ENCODE measurements around the gene POLR3B. TPM values are rescaled to one million over a fixed set of nuclear protein-coding genes. Genes with fewer than 3 reads are reported as not detected.
A peak's percentile ranks its signal among the peaks of the same experiment; 100 is the strongest.
"Not testable (repeated sequence)": the region's sequence is repeated elsewhere in the genome, so short reads cannot be mapped to it uniquely, and the experiment has no call there.

POLR3B gene
- total RNA-seq = 16.3 TPM

- FAIRE-seq = no peak
Observed at GRCh38 chr12:106357549-106358395, at the start of gene POLR3B. POLR3B (plus strand) TSS chr12:106357748; CDS start chr12:106357880, 132 bp downstream.

GRCh38 chr12:106308121-106308520 lies 49.4 kb upstream of the POLR3B start:
- FAIRE-seq (no peak), DNase-seq (ENCODE audit: low spot score in 2 of 2) (no peak)

More at GRCh38 chr12:106357549-106358395, at the start of gene POLR3B:
- peak; percentile 81 to 89 for DNase-seq (ENCODE audit: low spot score in 2 of 2)

- FAIRE-seq = no peak
- no peak for DNase-seq (ENCODE audit: low spot score in 2 of 2)
Observed at GRCh38 chr12:106308611-106309010, 48.9 kb upstream of the POLR3B start.

GRCh38 chr12:106309671-106310505 lies 47.7 kb upstream of the POLR3B start:
- DNase-seq (ENCODE audit: low spot score in 2 of 2) (no peak), FAIRE-seq (no peak)

- DNase-seq (ENCODE audit: low spot score in 2 of 2) (no peak), FAIRE-seq (no peak)
Observed at GRCh38 chr12:106310687-106311086, 46.9 kb upstream of the POLR3B start.

- DNase-seq (ENCODE audit: low spot score in 2 of 2) (no peak), FAIRE-seq (no peak)
Observed at GRCh38 chr12:106311139-106311538, 46.4 kb upstream of the POLR3B start.

- FAIRE-seq = peak; percentile 75
- not testable (repeated sequence) for DNase-seq (ENCODE audit: low spot score in 2 of 2)
Observed at GRCh38 chr12:106313413-106313812, 44.1 kb upstream of the POLR3B start.

GRCh38 chr12:106315523-106315922 lies 42.0 kb upstream of the POLR3B start:
- no peak for DNase-seq (ENCODE audit: low spot score in 2 of 2)
- FAIRE-seq = no peak

- DNase-seq (ENCODE audit: low spot score in 2 of 2) (no peak), FAIRE-seq (no peak)
Observed at GRCh38 chr12:106317406-106318082, 40.0 kb upstream of the POLR3B start.

GRCh38 chr12:106321139-106321850 lies 36.3 kb upstream of the POLR3B start:
- DNase-seq (ENCODE audit: low spot score in 2 of 2) (no peak), FAIRE-seq (no peak)

GRCh38 chr12:106323537-106323936 lies 34.0 kb upstream of the POLR3B start:
- FAIRE-seq = peak; percentile 92

GRCh38 chr12:106327309-106327869 lies 30.2 kb upstream of the POLR3B start:
- FAIRE-seq (no peak), DNase-seq (ENCODE audit: low spot score in 2 of 2) (no peak)

More at GRCh38 chr12:106323537-106323936, 34.0 kb upstream of the POLR3B start:
- DNase-seq (ENCODE audit: low spot score in 2 of 2) = no peak

GRCh38 chr12:106328735-106329134 lies 28.8 kb upstream of the POLR3B start:
- DNase-seq (ENCODE audit: low spot score in 2 of 2) (no peak), FAIRE-seq (no peak)

GRCh38 chr12:106329231-106329982 lies 28.1 kb upstream of the POLR3B start:
- no peak for FAIRE-seq
- DNase-seq (ENCODE audit: low spot score in 2 of 2) = no peak

GRCh38 chr12:106331599-106331998 lies 25.9 kb upstream of the POLR3B start:
- DNase-seq (ENCODE audit: low spot score in 2 of 2) (no peak), FAIRE-seq (no peak)

GRCh38 chr12:106332536-106332935 lies 25.0 kb upstream of the POLR3B start:
- no peak for FAIRE-seq
- DNase-seq (ENCODE audit: low spot score in 2 of 2) = no peak

- no peak for FAIRE-seq
Observed at GRCh38 chr12:106333010-106333409, 24.5 kb upstream of the POLR3B start.

GRCh38 chr12:106333756-106334155 lies 23.8 kb upstream of the POLR3B start:
- FAIRE-seq = no peak
- DNase-seq (ENCODE audit: low spot score in 2 of 2) = no peak

More at GRCh38 chr12:106333010-106333409, 24.5 kb upstream of the POLR3B start:
- no peak for DNase-seq (ENCODE audit: low spot score in 2 of 2)
